ENCODE measurements around the gene CCDC3.

DNA sequence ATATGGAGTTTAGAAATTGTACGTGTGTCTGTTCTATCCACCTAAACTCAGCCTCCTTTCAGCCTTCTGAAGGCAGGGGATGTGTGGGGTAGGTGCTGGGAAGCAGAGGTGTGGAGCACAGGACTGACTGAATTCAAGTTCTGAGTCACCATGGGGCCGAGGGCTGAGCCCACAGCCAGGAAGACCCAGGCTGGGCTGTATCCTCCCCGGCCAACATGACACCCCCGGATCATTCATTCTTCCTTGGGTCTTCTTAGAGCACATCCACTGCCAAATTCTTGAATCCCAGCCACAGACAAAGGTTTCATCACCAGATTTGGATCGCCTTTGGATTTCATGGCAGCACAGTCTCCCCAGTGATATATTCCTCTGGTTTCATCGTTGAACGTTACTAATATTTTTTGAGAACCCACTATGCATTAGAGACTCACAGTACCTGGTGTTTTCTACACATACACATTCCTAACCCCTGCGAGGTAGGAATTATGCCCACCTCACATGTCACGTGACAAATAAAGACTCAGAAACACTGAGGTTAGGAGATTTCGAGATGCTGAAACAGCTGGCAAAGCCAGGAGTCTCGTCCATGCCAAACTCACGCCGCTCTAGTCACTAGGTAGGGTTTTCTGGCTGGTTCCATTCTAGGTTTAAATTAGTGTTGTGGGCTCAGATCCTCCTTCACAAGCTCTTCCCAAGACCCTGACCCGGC is 26.9 kb downstream of the CCDC3 start:
- TF ChIP-seq, protein P1, sequence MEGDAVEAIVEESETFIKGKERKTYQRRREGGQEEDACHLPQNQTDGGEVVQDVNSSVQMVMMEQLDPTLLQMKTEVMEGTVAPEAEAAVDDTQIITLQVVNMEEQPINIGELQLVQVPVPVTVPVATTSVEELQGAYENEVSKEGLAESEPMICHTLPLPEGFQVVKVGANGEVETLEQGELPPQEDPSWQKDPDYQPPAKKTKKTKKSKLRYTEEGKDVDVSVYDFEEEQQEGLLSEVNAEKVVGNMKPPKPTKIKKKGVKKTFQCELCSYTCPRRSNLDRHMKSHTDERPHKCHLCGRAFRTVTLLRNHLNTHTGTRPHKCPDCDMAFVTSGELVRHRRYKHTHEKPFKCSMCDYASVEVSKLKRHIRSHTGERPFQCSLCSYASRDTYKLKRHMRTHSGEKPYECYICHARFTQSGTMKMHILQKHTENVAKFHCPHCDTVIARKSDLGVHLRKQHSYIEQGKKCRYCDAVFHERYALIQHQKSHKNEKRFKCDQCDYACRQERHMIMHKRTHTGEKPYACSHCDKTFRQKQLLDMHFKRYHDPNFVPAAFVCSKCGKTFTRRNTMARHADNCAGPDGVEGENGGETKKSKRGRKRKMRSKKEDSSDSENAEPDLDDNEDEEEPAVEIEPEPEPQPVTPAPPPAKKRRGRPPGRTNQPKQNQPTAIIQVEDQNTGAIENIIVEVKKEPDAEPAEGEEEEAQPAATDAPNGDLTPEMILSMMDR (IDR thresholded peaks at IDR 0.05) = no peak
- TF ChIP-seq POLR2AphosphoS5 (IDR thresholded peaks at IDR 0.05; ENCODE audit: insufficient read depth in 1 of 2, low read depth in 1 of 2) = no peak
- TF ChIP-seq POLR2A (IDR thresholded peaks at IDR 0.05) = no peak
